Activated gamma-delta T cell (primary cell): ENCODE data around the gene MSX2.
"Not testable (repeated sequence)": the region's sequence is repeated elsewhere in the genome, so short reads cannot be mapped to it uniquely, and the experiment has no call there.

Source experiments
- DNase-seq: peaks from one replicate; lab custom pipeline; 2025; lab: John Stamatoyannopoulos, UW

The MSX2 gene

GRCh38 chr5:174733091-174733690 lies 8.8 kb downstream of the MSX2 start:
- no peak for DNase-seq

GRCh38 chr5:174733836-174734235 lies 9.5 kb downstream of the MSX2 start:
- no peak for DNase-seq

GRCh38 chr5:174734571-174735497 lies 10.5 kb downstream of the MSX2 start:
- DNase-seq = no peak

GRCh38 chr5:174735498-174736330 lies 11.3 kb downstream of the MSX2 start:
- no peak for DNase-seq

- no peak for DNase-seq
These were observed 11.9 kb downstream of the MSX2 start for GRCh38 chr5:174736331-174736721.

- DNase-seq = no peak
These were observed 12.4 kb downstream of the MSX2 start for GRCh38 chr5:174736777-174737176.

GRCh38 chr5:174737330-174737729 lies 12.9 kb downstream of the MSX2 start:
- DNase-seq = no peak

- DNase-seq = no peak
These were observed 17.0 kb downstream of the MSX2 start for GRCh38 chr5:174741352-174741751.

GRCh38 chr5:174744896-174745295 lies 20.5 kb downstream of the MSX2 start:
- DNase-seq = no peak

- no peak for DNase-seq
These were observed 21.3 kb downstream of the MSX2 start for GRCh38 chr5:174745590-174746103.

- DNase-seq = no peak
These were observed 26.3 kb downstream of the MSX2 start for GRCh38 chr5:174750711-174751110.

GRCh38 chr5:174751154-174752000 lies 27.0 kb downstream of the MSX2 start:
- no peak for DNase-seq

GRCh38 chr5:174752121-174752520 lies 27.7 kb downstream of the MSX2 start:
- no peak for DNase-seq

GRCh38 chr5:174755106-174755505 lies 30.7 kb downstream of the MSX2 start:
- no peak for DNase-seq

- no peak for DNase-seq
These were observed 34.7 kb downstream of the MSX2 start for GRCh38 chr5:174759091-174759490.

- DNase-seq = no peak
These were observed 36.3 kb downstream of the MSX2 start for GRCh38 chr5:174760721-174761120.

GRCh38 chr5:174761341-174761740 lies 37.0 kb downstream of the MSX2 start:
- DNase-seq = not testable (repeated sequence)

- DNase-seq = no peak
These were observed 39.9 kb downstream of the MSX2 start for GRCh38 chr5:174764309-174764708.

- no peak for DNase-seq
These were observed 41.2 kb downstream of the MSX2 start for GRCh38 chr5:174765540-174765939.

- no peak for DNase-seq
These were observed 43.3 kb downstream of the MSX2 start for GRCh38 chr5:174767670-174768069.

GRCh38 chr5:174769005-174769404 lies 44.6 kb downstream of the MSX2 start:
- no peak for DNase-seq
